Nephron (organoid): ENCODE measurements around the gene NKD1.

Experiments used
- H3K27ac Mint-ChIP-seq, 3 experiments: 2 replicates each; pipeline ENCODE4 v1.8.0; 2020; ENCODE audit warnings: mixed read lengths in 3 of 3, mild to moderate bottlenecking in 2 of 3, moderate library complexity in 1 of 3
- H3K27me3 Mint-ChIP-seq: 2 replicates; pipeline ENCODE4 v1.8.0; 2021; ENCODE audit warnings: low read depth, mild to moderate bottlenecking, moderate library complexity, mixed read lengths
- H3K36me3 Mint-ChIP-seq: 2 replicates; pipeline ENCODE4 v1.8.0; 2020; ENCODE audit warnings: low read depth, mixed read lengths
- H3K4me1 Mint-ChIP-seq: 2 replicates; pipeline ENCODE4 v1.8.0; 2020; ENCODE audit warnings: mixed read lengths
- H3K4me3 Mint-ChIP-seq, 3 experiments: 2 replicates each; pipeline ENCODE4 v1.8.0; 2020; ENCODE audit warnings: mild to moderate bottlenecking in 3 of 3, mixed read lengths in 3 of 3, moderate library complexity in 2 of 3
- H3K9me3 Mint-ChIP-seq: 2 replicates; pipeline ENCODE4 v1.8.0; 2020; ENCODE audit warnings: mixed read lengths
- CTCF ChIP-seq, 3 experiments: fragments of 200-600 bp; sonication (generic); IDR thresholded peaks; one replicate each; pipeline ENCODE4 v1.5.0; 2021; ENCODE audit warnings: antibody characterized with exemption in 3 of 3; ENCODE audit not compliant: unreplicated experiment in 3 of 3

Gene NKD1

GRCh38 chr16:50651835-50652438 lies 103.7 kb downstream of the NKD1 start:
- Mint-ChIP-seq H3K27ac (no peak overlapping the region), H3K27me3 (peaks cover 12% of the 10 kb centered on the region), H3K4me1 (peaks cover 21% of the 10 kb centered on the region), H3K4me3 (no peak overlapping the region), H3K36me3 (peaks cover 20% of the 10 kb centered on the region), H3K9me3 (no peaks in the 10 kb centered on the region)
- no peak for TF ChIP-seq CTCF (IDR thresholded peaks at IDR 0.05; ENCODE audit: unreplicated experiment in 3 of 3)

GRCh38 chr16:50652836-50653425 lies 104.7 kb downstream of the NKD1 start:
- H3K27me3 Mint-ChIP-seq = peaks cover 9% of the 10 kb centered on the region
- peaks cover 25% of the 10 kb centered on the region for H3K4me1 Mint-ChIP-seq
- H3K9me3 Mint-ChIP-seq = no peaks in the 10 kb centered on the region
- TF ChIP-seq CTCF (IDR thresholded peaks at IDR 0.05; ENCODE audit: unreplicated experiment in 3 of 3) = no peak
- no peak overlapping the region for H3K4me3 Mint-ChIP-seq
- peaks cover 16% of the 10 kb centered on the region for H3K36me3 Mint-ChIP-seq
- H3K27ac Mint-ChIP-seq = no peak overlapping the region

GRCh38 chr16:50653633-50654519 lies 105.7 kb downstream of the NKD1 start:
- no peak for TF ChIP-seq CTCF (IDR thresholded peaks at IDR 0.05; ENCODE audit: unreplicated experiment in 3 of 3)
- peaks cover 9% of the 10 kb centered on the region for H3K27me3 Mint-ChIP-seq
- peaks cover 17% of the 10 kb centered on the region for H3K4me1 Mint-ChIP-seq
- H3K9me3 Mint-ChIP-seq = no peaks in the 10 kb centered on the region
- H3K36me3 Mint-ChIP-seq = peaks cover 8% of the 10 kb centered on the region
- H3K27ac Mint-ChIP-seq = peak overlapping the region in 2 of 3 experiments; percentile 34 to 52
- H3K4me3 Mint-ChIP-seq = no peak overlapping the region

- peaks cover 6% of the 10 kb centered on the region for H3K27me3 Mint-ChIP-seq
- H3K9me3 Mint-ChIP-seq = no peaks in the 10 kb centered on the region
- no peaks in the 10 kb centered on the region for H3K36me3 Mint-ChIP-seq
- H3K27ac Mint-ChIP-seq = no peak overlapping the region
- H3K4me3 Mint-ChIP-seq = no peak overlapping the region
- H3K4me1 Mint-ChIP-seq = peaks cover 17% of the 10 kb centered on the region
- TF ChIP-seq CTCF (IDR thresholded peaks at IDR 0.05; ENCODE audit: unreplicated experiment in 3 of 3) = no peak
Observed at GRCh38 chr16:50655558-50656055, 107.4 kb downstream of the NKD1 start.

- H3K4me1 Mint-ChIP-seq = peaks cover 22% of the 10 kb centered on the region
- peaks cover 6% of the 10 kb centered on the region for H3K27me3 Mint-ChIP-seq
- no peak overlapping the region for H3K4me3 Mint-ChIP-seq
- H3K36me3 Mint-ChIP-seq = no peaks in the 10 kb centered on the region
- TF ChIP-seq CTCF (IDR thresholded peaks at IDR 0.05; ENCODE audit: unreplicated experiment in 3 of 3) = no peak
- H3K9me3 Mint-ChIP-seq = no peaks in the 10 kb centered on the region
- peak overlapping the region in 2 of 3 experiments; percentile 44 to 50 for H3K27ac Mint-ChIP-seq
Observed at GRCh38 chr16:50657241-50657640, 109.0 kb downstream of the NKD1 start.
